Measurements from ENCODE around the gene BPHL. TPM values are rescaled to one million over a fixed set of nuclear protein-coding genes. Genes with fewer than 3 reads are reported as not detected.
"Not testable (repeated sequence)": the region's sequence is repeated elsewhere in the genome, so short reads cannot be mapped to it uniquely, and the experiment has no call there.

The BPHL gene
- total RNA-seq, 1 donor from 2014 or later = 12.0 TPM

DNA sequence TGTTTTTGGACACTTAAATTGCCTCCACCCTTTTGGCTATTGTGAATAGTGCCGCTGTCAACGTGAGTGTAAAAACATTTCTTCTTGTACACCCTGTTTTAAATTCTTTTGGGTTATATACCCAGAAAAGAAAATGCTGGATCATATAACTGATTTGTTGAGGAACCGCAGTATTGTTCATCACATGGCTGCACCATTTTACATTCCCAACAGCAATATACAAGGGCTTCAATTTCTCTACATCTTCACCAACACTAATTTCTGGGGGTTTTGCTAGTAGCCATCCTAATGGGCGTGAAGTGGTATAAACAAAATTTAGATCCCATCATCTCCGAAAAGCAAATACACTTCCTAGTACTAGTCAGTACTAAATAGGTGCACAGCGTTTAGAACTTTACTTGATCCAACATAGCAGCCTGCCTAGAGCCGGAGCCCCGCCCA, 579 bp upstream of the BPHL start:
- intact Hi-C loops (cut with DNase I) = loop anchor here (5.0 kb wide), 1 partner anchor 46 kb away; no protein-coding TSS in a partner anchor
- no peak for DNase-seq (ENCODE audit: low spot score)

DNA sequence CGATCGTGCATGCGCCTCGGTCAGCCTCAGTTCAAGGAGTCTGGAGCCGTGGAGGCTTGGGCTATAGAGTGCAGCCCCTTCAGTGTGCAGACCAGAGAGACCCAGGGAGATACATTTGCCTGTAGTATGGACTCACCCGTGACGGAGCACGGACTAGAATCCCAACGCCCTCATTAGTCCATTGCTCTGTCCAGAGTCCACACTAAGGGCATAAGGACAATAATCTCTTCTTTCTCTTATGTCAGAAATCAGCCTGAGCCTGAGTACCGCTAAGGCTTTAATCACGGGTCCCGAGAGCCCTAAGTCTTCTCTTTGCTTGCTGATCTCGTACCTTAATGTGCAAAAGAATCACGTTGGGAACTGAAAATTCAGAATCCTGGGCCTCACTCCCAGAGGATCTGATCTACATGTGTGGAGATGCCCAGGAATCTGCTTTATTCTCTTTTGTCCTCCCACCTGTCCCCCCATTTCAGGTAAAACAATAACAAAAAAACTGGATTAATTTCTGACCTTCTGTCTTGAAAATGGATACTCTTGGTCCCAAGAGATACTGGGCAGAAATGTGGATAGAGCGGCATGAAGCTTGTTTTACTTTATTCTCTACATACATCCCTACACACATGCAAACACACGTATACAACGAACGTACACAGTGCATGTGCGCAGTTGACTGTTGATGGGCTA, 671 bp downstream of the BPHL start:
- intact Hi-C loops (cut with DNase I) = loop anchor here (5.0 kb wide), 1 partner anchor 47 kb away; no protein-coding TSS in a partner anchor
- no peak for DNase-seq (ENCODE audit: low spot score)

DNA sequence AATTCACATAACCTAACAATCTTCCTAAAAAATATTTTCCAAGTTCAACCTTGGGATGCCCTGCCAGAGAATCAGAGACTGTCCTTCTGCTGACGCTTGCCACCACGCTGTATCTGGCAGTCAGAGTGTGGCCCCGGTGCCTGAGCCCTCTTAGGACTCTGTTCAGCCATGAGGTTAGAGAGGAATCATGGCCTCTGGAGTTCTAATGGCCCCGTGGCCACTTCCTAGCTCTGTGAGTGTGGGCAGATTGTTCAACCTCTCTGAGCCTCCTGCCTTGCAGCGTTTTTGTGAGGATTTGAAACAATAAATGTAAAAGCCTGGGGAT, 2.2 kb downstream of the BPHL start:
- intact Hi-C loops (cut with DNase I) = no loop called here
- DNase-seq (ENCODE audit: low spot score) = no peak

DNA sequence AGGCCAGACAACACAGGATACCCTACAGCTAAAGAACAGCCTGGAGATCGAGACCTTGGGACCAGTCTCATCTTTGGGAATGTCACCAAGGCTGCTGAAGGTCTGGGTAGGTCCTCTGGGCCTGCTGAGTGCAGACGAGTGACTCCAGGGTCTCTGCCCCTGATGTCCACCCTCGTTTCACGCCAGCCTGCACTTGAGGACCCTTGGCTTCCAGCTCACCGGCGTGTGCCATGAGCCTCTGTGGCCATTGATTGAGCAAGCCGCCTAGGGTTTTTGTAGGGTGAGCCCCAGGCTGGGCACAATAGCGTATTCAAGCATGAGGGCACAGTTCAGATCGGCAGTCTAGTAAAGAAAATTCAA, 4.3 kb downstream of the BPHL start:
- intact Hi-C loops (cut with DNase I) = no loop called here
- no peak for DNase-seq (ENCODE audit: low spot score)

DNA sequence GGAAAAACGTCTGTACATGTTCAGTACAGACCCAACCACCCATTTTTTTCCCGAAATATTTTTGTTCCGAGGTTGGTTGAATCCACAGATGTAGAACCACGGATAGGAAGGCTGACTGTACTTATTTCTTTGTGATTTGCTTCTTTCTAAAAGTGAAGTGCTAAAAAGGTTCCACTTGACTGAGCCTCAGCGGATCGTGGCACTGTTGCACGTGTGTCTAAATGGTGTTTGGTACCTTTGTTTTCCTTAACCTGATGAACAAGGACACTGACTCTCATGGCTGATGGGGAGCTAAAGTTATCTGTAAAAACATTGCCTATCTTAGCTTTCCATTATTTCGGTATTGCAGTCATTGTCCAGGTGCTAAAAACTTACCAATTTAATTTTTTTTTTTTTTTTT, 6.2 kb downstream of the BPHL start:
- DNase-seq (ENCODE audit: low spot score) = no peak
- intact Hi-C loops (cut with DNase I) = no loop called here

DNA sequence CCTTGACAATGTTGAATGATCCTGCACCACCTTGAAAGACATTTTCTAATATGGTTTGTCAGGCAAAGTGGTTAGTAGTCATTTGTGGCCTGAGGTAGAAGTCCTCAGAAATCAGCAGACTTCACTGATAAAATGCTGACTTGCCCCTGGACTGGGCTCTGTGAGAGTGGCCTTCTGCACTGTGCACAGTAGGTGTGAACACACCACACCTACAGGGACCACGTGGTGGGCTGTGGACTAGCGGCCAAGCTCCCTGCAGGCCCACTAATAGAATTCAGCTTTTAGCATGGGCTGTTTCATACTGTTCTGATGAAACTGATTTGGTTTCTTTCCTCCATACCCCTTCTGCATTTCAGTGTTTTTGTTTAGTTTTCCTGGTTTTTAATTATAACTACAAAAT, 7.3 kb downstream of the BPHL start:
- no peak for DNase-seq (ENCODE audit: low spot score)
- intact Hi-C loops (cut with DNase I) = loop anchor here (1.0 kb wide), 1 partner anchor 125 kb away; no protein-coding TSS in a partner anchor

DNA sequence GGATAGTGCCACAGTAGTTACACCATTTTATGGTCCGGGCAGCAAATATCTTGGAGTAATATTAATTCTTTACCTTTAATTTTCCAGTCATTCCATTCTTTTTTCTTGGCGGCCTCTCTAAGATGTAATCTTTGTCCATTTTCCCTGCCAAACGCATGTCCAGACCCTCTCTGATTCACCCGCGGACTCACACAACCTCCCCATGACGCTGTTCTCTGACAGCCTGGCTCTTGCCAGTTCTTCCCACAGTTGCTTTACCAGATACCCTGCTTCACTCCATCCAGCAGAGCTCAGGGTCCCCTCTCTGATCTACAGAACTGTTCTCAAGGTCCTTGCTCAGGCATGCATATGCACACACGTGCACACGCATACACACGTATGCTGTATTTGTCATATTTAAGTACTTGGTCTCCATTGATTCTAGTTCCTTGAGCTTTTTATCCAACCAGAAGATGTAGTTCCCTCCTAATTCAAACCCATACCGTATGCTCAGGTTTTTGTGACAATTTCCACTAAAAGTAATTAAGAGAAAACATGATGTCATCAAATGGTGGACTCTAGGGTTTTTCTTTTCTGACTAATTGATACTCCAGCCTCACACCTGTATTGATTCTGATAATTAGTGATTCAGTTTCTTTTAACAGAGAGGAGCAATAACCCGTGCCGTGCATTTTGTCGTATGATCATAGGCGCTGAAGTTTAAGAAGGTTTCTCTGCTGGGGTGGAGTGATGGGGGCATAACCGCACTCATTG, 10.0 kb downstream of the BPHL start:
- intact Hi-C loops (cut with DNase I) = no loop called here
- no peak for DNase-seq (ENCODE audit: low spot score)

DNA sequence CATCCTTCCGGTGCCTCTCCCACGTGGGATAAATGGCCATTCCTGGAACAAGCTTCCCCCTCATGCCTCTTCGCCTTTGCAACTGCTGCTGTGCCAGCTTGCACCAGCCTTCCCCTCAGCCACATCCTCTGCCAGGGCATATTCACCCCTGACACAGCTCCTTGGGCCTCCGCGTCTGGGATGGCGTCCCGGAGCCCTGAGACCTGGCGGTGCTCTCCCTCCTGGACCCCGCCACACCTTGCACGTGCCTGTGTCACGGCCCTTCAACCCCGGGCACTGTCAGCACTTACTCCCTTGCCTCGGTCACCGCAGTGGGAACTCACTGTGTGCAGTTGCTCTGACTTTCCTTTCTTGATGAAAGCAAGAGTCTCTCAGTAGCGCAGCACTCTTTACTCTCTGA, 13.2 kb downstream of the BPHL start:
- no peak for DNase-seq (ENCODE audit: low spot score)
- intact Hi-C loops (cut with DNase I) = no loop called here

DNA sequence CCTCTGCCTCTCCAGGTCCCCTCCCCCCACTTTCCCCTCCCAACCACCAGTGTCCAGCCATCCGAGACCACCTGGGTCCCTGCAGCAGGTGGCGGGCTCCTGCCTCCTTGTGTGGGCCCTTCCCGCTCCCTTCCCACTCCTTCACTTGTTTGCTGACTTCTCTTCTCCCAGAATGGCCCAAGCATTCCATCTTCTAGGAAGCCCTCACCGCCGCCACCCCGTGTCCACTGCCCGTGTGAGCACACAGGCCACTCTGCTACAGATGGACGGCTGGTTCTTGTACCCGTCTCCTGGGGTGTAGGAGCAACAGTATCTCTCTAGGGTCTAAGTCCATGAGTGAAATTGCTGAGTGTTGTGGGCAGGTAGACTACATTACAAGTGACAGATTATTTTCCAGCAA, 15.0 kb downstream of the BPHL start:
- intact Hi-C loops (cut with DNase I) = no loop called here
- no peak for DNase-seq (ENCODE audit: low spot score)

DNA sequence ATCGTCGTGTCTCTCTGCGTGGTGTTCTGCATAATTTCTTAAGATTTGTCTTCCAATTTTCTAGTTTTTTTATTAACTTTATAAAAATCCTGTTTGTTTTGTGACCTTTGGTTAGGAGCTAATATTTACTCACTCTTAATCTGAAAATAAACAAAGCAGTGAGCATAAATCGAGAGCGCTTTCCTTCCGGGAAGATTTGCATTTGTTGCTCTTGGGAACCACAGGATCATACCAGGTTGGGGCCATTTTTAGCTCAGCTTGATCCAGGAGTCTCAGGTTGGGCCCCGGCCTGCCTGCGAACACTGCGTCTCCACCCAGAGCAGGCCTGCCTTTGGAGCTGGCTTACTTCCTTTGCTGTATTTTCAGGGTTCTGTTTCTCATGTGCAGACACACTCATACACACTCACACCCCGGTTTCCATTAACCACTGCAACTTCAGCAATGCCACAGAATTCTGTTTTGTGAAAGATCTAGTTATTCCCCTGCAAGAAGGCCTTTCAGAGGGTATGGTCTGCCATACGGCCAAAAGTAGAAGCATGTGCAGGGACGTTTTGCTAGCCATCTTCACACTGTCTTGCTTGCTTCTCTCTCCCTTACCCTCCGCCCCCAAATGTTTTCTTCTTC, 17.3 kb downstream of the BPHL start:
- intact Hi-C loops (cut with DNase I) = no loop called here
- DNase-seq (ENCODE audit: low spot score) = no peak

DNA sequence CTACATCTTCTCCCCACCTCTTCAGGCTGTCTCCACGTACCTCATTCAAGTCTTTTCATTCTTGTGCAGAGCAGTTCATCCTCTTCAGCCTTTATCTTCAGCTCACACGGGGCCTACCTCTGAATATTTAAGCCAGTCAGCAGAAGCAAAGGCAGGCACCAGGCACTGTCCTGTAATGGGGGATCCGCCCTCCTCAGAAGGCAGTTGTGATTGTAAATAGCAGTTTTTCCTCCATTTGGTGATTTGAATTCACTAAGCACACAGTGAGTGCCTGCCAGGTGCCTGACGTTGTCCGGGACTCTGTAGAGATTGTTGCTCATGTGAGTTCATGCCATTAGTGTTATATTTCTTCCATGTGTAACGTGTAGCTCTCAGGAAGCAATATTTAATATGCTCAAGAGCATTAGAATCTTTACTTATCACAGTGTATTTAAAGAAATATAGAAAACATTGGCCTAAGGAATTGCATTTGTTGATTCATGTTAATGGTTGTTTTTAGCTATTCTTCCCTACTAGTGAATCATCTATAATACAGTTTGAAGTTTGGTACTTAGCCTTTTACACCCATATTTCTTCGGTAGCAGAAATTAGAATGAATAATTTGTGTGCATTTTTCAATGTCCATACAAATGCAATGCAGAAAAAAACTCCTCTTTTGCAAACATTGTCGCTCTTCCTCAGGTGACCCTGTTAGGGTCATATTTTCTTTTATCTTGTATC, 17.9 kb downstream of the BPHL start:
- intact Hi-C loops (cut with DNase I) = no loop called here
- DNase-seq (ENCODE audit: low spot score) = no peak

DNA sequence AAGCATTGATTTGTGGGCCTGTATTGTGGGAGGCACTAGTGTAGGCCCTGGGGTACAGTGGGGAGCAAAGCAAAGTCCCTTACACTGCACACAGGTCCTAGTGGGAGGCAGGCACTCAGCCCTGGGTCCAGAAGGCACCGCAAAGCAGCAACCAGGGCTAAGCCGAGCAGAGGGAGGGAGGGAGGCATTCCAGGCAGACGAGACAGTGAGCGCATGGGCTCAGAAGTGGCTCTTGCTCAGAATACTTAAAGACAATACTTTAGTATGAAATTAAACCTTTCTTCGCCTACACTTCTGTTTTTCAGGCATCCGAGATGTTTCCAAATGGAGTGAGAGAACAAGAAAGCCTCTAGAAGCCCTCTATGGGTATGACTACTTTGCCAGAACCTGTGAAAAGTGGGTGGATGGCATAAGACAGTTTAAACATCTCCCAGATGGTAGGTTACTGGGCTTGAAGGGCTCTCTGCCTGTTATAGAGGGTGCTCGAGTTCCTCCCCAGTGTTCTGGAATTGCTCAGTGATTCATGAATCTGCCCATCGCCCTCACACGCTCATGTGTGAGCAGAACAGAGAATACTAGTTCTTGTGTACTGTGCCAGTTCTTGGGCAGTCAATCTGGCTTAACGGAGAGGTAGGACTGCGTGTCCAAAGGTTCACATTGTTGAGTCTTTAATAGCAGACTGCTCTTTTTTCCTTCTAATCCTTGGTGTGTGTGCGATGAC, 18.7 kb downstream of the BPHL start:
- no peak for DNase-seq (ENCODE audit: low spot score)
- intact Hi-C loops (cut with DNase I) = no loop called here

DNA sequence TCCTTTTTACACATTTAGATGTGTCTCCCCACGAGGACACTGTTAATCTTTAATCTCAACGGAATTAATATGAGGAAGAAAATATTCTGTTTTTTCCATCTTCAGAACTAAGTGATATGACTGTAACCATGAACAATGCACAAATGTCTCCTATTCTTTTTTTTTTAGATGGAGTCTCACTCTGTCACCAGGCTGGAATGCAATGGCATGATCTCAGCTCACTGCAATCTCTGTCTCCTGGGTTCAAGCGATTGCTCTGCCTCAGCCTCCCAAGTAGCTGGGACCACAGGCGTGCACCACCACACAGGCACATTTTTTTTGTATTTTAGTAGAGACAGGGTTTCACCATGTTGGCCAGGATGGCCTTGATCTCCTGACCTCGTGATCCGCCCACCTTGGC, 19.4 kb downstream of the BPHL start:
- intact Hi-C loops (cut with DNase I); DNase-seq (ENCODE audit: low spot score): not testable (repeated sequence)

DNA sequence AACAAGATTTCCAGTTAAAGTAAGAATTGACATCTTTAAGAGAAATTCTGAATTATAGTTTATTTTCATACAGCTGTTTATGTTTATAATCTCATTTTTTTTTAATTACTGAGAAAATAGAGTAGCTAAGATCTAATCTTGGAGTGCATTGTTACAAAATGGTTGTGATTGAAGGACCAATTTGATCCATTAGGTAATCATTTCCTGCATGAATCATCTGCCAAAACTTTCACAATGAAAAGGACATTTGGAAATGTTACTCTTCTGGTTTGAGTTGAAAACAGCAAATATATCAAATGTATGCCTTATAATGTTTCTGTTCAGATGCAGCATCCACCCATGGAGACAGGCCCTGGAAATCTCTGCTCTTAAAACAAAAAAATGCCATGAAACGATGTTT, 19.8 kb downstream of the BPHL start:
- no peak for DNase-seq (ENCODE audit: low spot score)
- intact Hi-C loops (cut with DNase I) = no loop called here

DNA sequence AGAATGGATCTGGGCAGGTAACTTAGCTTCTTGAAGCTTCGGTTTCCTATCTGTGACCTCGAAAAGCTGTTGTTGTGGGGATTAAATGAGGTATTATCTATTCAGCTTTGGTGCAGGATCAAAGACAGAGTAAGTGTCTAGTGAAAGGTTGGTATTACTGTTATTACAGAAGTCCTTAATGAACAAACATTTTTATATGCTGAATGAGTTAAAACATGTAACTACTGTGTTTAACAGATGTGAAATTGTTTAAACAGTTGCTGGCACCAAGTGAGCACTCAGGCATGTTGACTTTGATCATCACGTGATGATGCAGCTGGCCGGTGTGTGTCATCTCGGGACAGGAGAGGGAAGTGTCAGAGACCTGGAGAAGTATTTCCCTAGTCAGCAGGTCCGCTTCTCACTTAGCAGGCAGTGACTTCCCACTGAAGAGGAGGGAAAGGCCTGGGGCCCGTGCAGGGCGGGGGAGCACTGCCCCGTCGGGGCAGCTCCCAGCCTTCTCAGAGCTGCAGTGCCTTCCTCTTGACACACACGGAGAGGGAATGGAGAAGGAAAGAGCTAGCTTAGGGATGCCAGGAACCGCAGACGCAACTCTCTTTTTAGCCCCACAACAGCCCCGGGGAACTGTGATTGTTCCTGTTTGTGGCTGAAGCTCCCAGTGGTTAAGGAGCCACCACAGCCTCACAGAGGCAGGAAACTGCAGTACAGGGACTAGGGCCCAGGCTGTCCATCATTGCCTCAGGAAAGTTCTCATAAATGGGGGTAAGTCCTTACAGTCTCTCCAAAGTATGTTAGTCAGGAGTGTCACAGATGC, 20.8 kb downstream of the BPHL start:
- DNase-seq (ENCODE audit: low spot score) = no peak
- intact Hi-C loops (cut with DNase I) = no loop called here

DNA sequence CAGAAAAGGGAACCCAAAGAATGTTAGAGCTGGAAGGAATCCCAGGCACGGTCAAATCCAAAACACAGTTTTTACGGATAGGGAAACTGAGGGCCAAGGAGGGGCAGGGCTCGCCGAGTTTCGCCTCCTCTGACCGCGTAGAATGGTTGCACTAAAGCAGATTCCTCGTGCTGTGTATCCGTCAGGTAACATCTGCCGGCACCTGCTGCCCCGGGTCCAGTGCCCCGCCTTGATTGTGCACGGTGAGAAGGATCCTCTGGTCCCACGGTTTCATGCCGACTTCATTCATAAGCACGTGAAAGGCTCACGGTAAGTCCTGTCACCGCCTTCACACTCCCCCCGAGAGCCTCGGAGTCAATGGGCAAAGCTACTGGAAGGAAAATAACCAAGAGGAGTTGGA, 21.7 kb downstream of the BPHL start:
- intact Hi-C loops (cut with DNase I) = no loop called here
- DNase-seq (ENCODE audit: low spot score) = no peak

DNA sequence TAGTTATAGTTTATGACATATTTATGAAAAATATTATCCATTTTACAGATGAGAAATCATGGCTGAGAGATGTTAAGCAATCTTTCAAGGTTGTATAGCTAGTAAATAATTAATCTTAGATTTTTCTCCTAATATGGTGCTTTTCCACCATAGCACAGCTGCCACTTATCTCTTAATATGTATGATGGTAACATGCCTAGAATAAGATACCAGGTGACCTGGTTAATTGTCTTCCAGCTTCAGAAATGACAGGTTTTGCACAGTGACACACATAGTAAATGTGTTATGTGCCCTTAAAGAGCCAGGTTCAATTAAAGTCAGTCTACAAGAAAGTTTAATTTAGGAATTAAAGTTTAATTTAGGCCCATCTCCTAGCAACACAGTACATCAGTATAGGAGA, 24.0 kb downstream of the BPHL start:
- DNase-seq (ENCODE audit: low spot score) = no peak
- intact Hi-C loops (cut with DNase I) = no loop called here

DNA sequence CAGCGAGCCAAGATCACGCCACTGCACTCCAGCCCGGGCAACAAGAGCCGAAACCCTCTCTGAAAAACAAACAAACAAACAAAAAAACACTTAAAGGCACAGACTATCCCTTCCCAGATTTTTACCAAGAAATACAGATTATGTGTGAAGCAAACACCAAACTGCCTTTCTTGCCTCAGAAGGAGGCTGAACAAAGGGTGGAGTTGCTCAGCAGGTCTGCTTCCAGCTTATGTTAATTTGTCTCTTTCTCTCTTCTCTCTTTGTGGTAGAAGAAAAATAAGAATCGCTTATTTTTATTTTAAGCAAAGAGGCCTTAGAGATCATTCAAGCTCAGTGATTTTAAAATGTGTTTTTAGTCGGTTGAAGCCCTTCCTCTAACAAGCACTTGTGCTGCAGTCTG, 24.6 kb downstream of the BPHL start:
- DNase-seq (ENCODE audit: low spot score) = no peak
- intact Hi-C loops (cut with DNase I) = no loop called here

DNA sequence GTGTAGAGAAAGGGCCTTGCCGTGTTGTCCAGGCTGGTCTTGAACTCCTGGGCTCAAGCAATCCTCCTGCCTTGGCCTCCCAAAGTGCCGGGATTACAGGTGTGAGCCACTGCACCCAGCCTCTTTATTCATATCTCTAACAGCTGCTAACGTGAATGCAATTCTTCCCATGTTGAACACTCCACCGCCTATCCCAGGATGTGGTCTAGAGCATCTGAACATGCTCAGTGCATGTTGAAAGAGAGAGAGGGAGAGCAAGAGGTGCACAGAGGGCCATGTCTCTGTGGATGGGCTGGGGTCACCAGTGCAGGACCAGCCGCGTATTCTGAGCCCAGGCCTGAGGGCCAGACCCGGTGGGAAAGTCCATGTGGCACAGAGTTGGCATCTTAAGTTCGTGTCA, 26.1 kb downstream of the BPHL start:
- intact Hi-C loops (cut with DNase I) = no loop called here
- DNase-seq (ENCODE audit: low spot score) = no peak
